H9 (cell line): Measurements from ENCODE around the gene FUT8. TPM values are rescaled to one million over a fixed set of nuclear protein-coding genes. Genes with fewer than 3 reads are reported as not detected.

Experiments used
- DNase-seq: peaks from one replicate; pipeline ENCODE4 v3.0.0-alpha.2; 2017
- H2AFZ ChIP-seq: one replicate; pipeline ENCODE4 v1.6.1; 2013; ENCODE audit warnings: mild to moderate bottlenecking, low read length, control low read depth, moderate library complexity
- H2AK5ac ChIP-seq: 2 replicates; pipeline ENCODE4 v1.6.1; 2013; ENCODE audit warnings: low read length, control low read depth, mixed read lengths; ENCODE audit not compliant: insufficient read length
- H2BK120ac ChIP-seq: one replicate; pipeline ENCODE4 v1.6.1; 2013; ENCODE audit warnings: low read depth, mild to moderate bottlenecking, low read length, control low read depth, inconsistent platforms; ENCODE audit not compliant: poor library complexity, severe bottlenecking
- H2BK12ac ChIP-seq: 2 replicates; pipeline ENCODE4 v1.6.1; 2013; ENCODE audit warnings: low read length, control low read depth, mixed read lengths, low read depth; ENCODE audit not compliant: insufficient read length
- H2BK15ac ChIP-seq: 2 replicates; pipeline ENCODE4 v1.6.1; 2013; ENCODE audit warnings: low read depth, low read length, control low read depth
- H2BK20ac ChIP-seq: one replicate; pipeline ENCODE4 v1.6.1; 2013; ENCODE audit warnings: low read depth, mild to moderate bottlenecking, low read length, control low read depth, inconsistent platforms; ENCODE audit not compliant: poor library complexity, severe bottlenecking
- H2BK5ac ChIP-seq: 2 replicates; pipeline ENCODE4 v1.6.1; 2013; ENCODE audit warnings: low read length, control low read depth, mixed read lengths; ENCODE audit not compliant: insufficient read length
- H3K14ac ChIP-seq: 2 replicates; pipeline ENCODE4 v1.6.1; 2013; ENCODE audit warnings: low read length, control low read depth; ENCODE audit not compliant: insufficient read depth
- H3K18ac ChIP-seq: 2 replicates; pipeline ENCODE4 v1.6.1; 2013; ENCODE audit warnings: low read depth, mild to moderate bottlenecking, mixed read lengths, low read length, control low read depth; ENCODE audit not compliant: insufficient read length
- H3K23ac ChIP-seq: 2 replicates; pipeline ENCODE4 v1.6.1; 2013; ENCODE audit warnings: low read length, control low read depth, mixed read lengths, low read depth; ENCODE audit not compliant: insufficient read length
- H3K23me2 ChIP-seq: 2 replicates; pipeline ENCODE4 v1.6.1; 2013; ENCODE audit warnings: low read depth, mild to moderate bottlenecking, mixed read lengths, low read length, control low read depth; ENCODE audit not compliant: insufficient read length, poor library complexity, severe bottlenecking
- H3K27ac ChIP-seq: 2 replicates; pipeline ENCODE4 v1.5.1; 2013; ENCODE audit warnings: low read length, control low read depth, mixed read lengths, low read depth; ENCODE audit not compliant: insufficient read length
- H3K27me3 ChIP-seq: 2 replicates; pipeline ENCODE4 v1.6.1; 2013; ENCODE audit warnings: low read length, control low read depth, inconsistent platforms; ENCODE audit not compliant: insufficient read depth
- H3K4ac ChIP-seq: 2 replicates; pipeline ENCODE4 v1.6.1; 2013; ENCODE audit warnings: low read depth, mild to moderate bottlenecking, control low read depth, inconsistent platforms, low read length, moderate library complexity
- H3K4me1 ChIP-seq: 2 replicates; pipeline ENCODE4 v1.6.1; 2013; ENCODE audit warnings: low read length, control low read depth, inconsistent platforms; ENCODE audit not compliant: insufficient read depth
- H3K4me2 ChIP-seq: 2 replicates; pipeline ENCODE4 v1.6.1; 2013; ENCODE audit warnings: low read length, control low read depth, mixed read lengths; ENCODE audit not compliant: insufficient read length, insufficient read depth
- H3K56ac ChIP-seq: 2 replicates; pipeline ENCODE4 v1.6.1; 2013; ENCODE audit warnings: low read depth, mild to moderate bottlenecking, mixed read lengths, low read length, control low read depth; ENCODE audit not compliant: insufficient read length
- H3K79me1 ChIP-seq: 2 replicates; pipeline ENCODE4 v1.6.1; 2013; ENCODE audit warnings: low read depth, mild to moderate bottlenecking, moderate library complexity, low read length, control low read depth, inconsistent platforms; ENCODE audit not compliant: insufficient read depth, poor library complexity, severe bottlenecking
- H3K79me2 ChIP-seq: 2 replicates; pipeline ENCODE4 v1.6.1; 2013; ENCODE audit warnings: low read length, control low read depth, inconsistent platforms; ENCODE audit not compliant: insufficient read depth
- H3K9ac ChIP-seq: 2 replicates; pipeline ENCODE4 v1.6.1; 2013; ENCODE audit warnings: low read length, control low read depth, mixed read lengths; ENCODE audit not compliant: insufficient read length; ENCODE audit errors: extremely low read depth
- H3K9me3 ChIP-seq: one replicate; pipeline ENCODE4 v1.6.1; 2013; ENCODE audit warnings: low read depth, low read length, inconsistent platforms; ENCODE audit not compliant: control insufficient read depth
- H3T11ph ChIP-seq: one replicate; pipeline ENCODE4 v1.6.1; 2013; ENCODE audit warnings: mild to moderate bottlenecking, low read length, control low read depth, inconsistent platforms
- H4K20me1 ChIP-seq: one replicate; pipeline ENCODE4 v1.6.1; 2013; ENCODE audit not compliant: control insufficient read depth, insufficient read length, insufficient read depth
- H4K5ac ChIP-seq: 2 replicates; pipeline ENCODE4 v1.6.1; 2013; ENCODE audit warnings: low read depth, mild to moderate bottlenecking, mixed read lengths, low read length, control low read depth; ENCODE audit not compliant: insufficient read length
- H4K8ac ChIP-seq: replicated peaks from 2 replicates; pipeline ENCODE4 v1.6.1; 2013; ENCODE audit warnings: low read length, control low read depth, mixed read lengths, low read depth; ENCODE audit not compliant: insufficient read length
- H4K91ac ChIP-seq: 2 replicates; pipeline ENCODE4 v1.6.1; 2013; ENCODE audit warnings: low read depth, mild to moderate bottlenecking, moderate library complexity, mixed read lengths, low read length, control low read depth; ENCODE audit not compliant: insufficient read length
- H3K27ac Mint-ChIP-seq, 3 experiments: 2 replicates in 2 of 3; 3 replicates in 1 of 3; pipeline ENCODE4 v1.8.0; 2020 to 2021; ENCODE audit warnings: mixed read lengths in 3 of 3, mild to moderate bottlenecking in 1 of 3, moderate library complexity in 1 of 3
- H3K27me3 Mint-ChIP-seq: 2 replicates; pipeline ENCODE4 v1.8.0; 2021; ENCODE audit warnings: low read depth, mild to moderate bottlenecking, moderate library complexity, mixed read lengths
- H3K36me3 Mint-ChIP-seq, 3 experiments: 2 replicates in 2 of 3; 3 replicates in 1 of 3; pipeline ENCODE4 v1.8.0; 2020 to 2021; ENCODE audit warnings: low read depth in 3 of 3, mixed read lengths in 3 of 3; ENCODE audit not compliant: insufficient read depth in 1 of 3
- H3K4me1 Mint-ChIP-seq, 2 experiments: 2 replicates each; pipeline ENCODE4 v1.8.0; 2020; ENCODE audit warnings: mixed read lengths in 2 of 2
- H3K4me3 Mint-ChIP-seq, 2 experiments: 2 replicates in 1 of 2; 3 replicates in 1 of 2; pipeline ENCODE4 v1.8.0; 2020 to 2021; ENCODE audit warnings: mild to moderate bottlenecking in 2 of 2, mixed read lengths in 2 of 2, moderate library complexity in 1 of 2
- H3K9me3 Mint-ChIP-seq, 2 experiments: 2 replicates in 1 of 2; 3 replicates in 1 of 2; pipeline ENCODE4 v1.8.0; 2020; ENCODE audit warnings: mild to moderate bottlenecking in 2 of 2, mixed read lengths in 2 of 2, moderate library complexity in 1 of 2
- WGBS: extraction: QIAGEN DNeasy Blood & Tissue Kit; methylation state at CpG from one replicate; pipeline ENCODE4 v1.1.7; 2013; ENCODE audit warnings: missing lambda C conversion rate, low lambda C conversion rate, mixed read lengths; ENCODE audit not compliant: insufficient read length; ENCODE audit errors: extremely low coverage; 5-methylcytosine and 5-hydroxymethylcytosine counted together
- total RNA-seq: library from RNA; stranded (reverse); gene quantifications from 2 replicates; pipeline ENCODE4 v1.2.1, GENCODE V29; 2021
- TF ChIP-seq, protein P1 (sequence below): fragments of 200-600 bp; sonication (generic); conservative IDR thresholded peaks from 3 replicates; pipeline ENCODE4 v1.8.0; 2021; ENCODE audit warnings: antibody characterized with exemption, mild to moderate bottlenecking

FUT8 gene
- total RNA-seq, 1 experiment from 2014 or later: 44.3 TPM

GRCh38 chr14:65476273-65476941 lies 63.9 kb downstream of the FUT8 start:
- no peaks in the 10 kb centered on the region for H3K27me3 Mint-ChIP-seq
- Histone ChIP-seq H3K14ac (no peak overlapping the region), H2AFZ (no peak overlapping the region), H3K9me3 (no peaks in the 10 kb centered on the region), H3K23ac (no peak overlapping the region), H2AK5ac (no peak overlapping the region), H3K4me2 (no peak overlapping the region), H3K4me1 (peaks cover 3% of the 10 kb centered on the region; the same call in 1 of the 2 replicates), H3K79me1 (no peaks in the 10 kb centered on the region), H4K20me1 (no peaks in the 10 kb centered on the region), H2BK20ac (no peak overlapping the region), H2BK12ac (no peak overlapping the region), H3K23me2 (no peaks in the 10 kb centered on the region), H3K27me3 (no peaks in the 10 kb centered on the region), H3T11ph (no peak overlapping the region), H4K91ac (no peak overlapping the region), H4K8ac (no peak overlapping the region), H3K18ac (no peak overlapping the region), H3K27ac (no peak overlapping the region), H3K9ac (no peak overlapping the region), H2BK120ac (no peak overlapping the region), H4K5ac (no peak overlapping the region), H3K4ac (no peak overlapping the region), H2BK15ac (no peak overlapping the region), H3K79me2 (no peaks in the 10 kb centered on the region), H3K56ac (no peak overlapping the region), H2BK5ac (no peak overlapping the region)
- WGBS: no CpG with 5 or more reads among the region's 2 CpGs
- peaks cover 46 to 58% of the 10 kb centered on the region in 2 experiments for H3K4me1 Mint-ChIP-seq
- H3K27ac Mint-ChIP-seq: no peak overlapping the region
- no peaks in the 10 kb centered on the region; a peak in 1 of 7 replicates for H3K36me3 Mint-ChIP-seq
- H3K4me3 Mint-ChIP-seq: no peak overlapping the region
- H3K9me3 Mint-ChIP-seq: no peaks in the 10 kb centered on the region; a peak in 1 of 5 replicates
- DNase-seq: no peak
- TF ChIP-seq, protein P1, sequence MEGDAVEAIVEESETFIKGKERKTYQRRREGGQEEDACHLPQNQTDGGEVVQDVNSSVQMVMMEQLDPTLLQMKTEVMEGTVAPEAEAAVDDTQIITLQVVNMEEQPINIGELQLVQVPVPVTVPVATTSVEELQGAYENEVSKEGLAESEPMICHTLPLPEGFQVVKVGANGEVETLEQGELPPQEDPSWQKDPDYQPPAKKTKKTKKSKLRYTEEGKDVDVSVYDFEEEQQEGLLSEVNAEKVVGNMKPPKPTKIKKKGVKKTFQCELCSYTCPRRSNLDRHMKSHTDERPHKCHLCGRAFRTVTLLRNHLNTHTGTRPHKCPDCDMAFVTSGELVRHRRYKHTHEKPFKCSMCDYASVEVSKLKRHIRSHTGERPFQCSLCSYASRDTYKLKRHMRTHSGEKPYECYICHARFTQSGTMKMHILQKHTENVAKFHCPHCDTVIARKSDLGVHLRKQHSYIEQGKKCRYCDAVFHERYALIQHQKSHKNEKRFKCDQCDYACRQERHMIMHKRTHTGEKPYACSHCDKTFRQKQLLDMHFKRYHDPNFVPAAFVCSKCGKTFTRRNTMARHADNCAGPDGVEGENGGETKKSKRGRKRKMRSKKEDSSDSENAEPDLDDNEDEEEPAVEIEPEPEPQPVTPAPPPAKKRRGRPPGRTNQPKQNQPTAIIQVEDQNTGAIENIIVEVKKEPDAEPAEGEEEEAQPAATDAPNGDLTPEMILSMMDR: no peak
